NCI-H82 (cell line): ENCODE data around the gene NOTCH1.

Experiments used
- DNase-seq: peaks from one replicate; lab custom pipeline; 2025; lab: John Stamatoyannopoulos, UW

NOTCH1 gene

GRCh38 chr9:136499935-136500910 is 45.6 kb downstream of the NOTCH1 start:
- peak; percentile 46 for DNase-seq

- no peak for DNase-seq
Observed at GRCh38 chr9:136499071-136499934, 46.5 kb downstream of the NOTCH1 start.

- no peak for DNase-seq
Observed at GRCh38 chr9:136497916-136498695, 47.7 kb downstream of the NOTCH1 start.

GRCh38 chr9:136496801-136497620 is 48.8 kb downstream of the NOTCH1 start:
- no peak for DNase-seq

- DNase-seq: no peak
Observed at GRCh38 chr9:136496181-136496580, 49.7 kb downstream of the NOTCH1 start.

GRCh38 chr9:136495238-136495800 is 50.5 kb downstream of the NOTCH1 start:
- DNase-seq: no peak

- DNase-seq: no peak
Observed at GRCh38 chr9:136494531-136495215, 51.2 kb downstream of the NOTCH1 start.

GRCh38 chr9:136494012-136494411 is 51.8 kb downstream of the NOTCH1 start:
- no peak for DNase-seq

GRCh38 chr9:136493567-136493971 is 52.3 kb downstream of the NOTCH1 start:
- DNase-seq: no peak

- no peak for DNase-seq
Observed at GRCh38 chr9:136492978-136493522, 52.8 kb downstream of the NOTCH1 start.

GRCh38 chr9:136489731-136490130 is 56.1 kb downstream of the NOTCH1 start:
- DNase-seq: no peak

GRCh38 chr9:136488247-136489214 is 57.3 kb downstream of the NOTCH1 start:
- peak; percentile 68 for DNase-seq

- DNase-seq: no peak
Observed at GRCh38 chr9:136487672-136488071, 58.2 kb downstream of the NOTCH1 start.

GRCh38 chr9:136486823-136487620 is 58.8 kb downstream of the NOTCH1 start:
- DNase-seq: no peak

GRCh38 chr9:136486131-136486530 is 59.7 kb downstream of the NOTCH1 start:
- DNase-seq: no peak

GRCh38 chr9:136485049-136486045 is 60.5 kb downstream of the NOTCH1 start:
- DNase-seq: peak; percentile 90
